Neuronal stem cell (in vitro differentiated cells): ENCODE results near the gene PHF21A.

Source experiments
- DNase-seq: peaks from one replicate; pipeline ENCODE4 v3.0.0-alpha.2; 2013; ENCODE audit warnings: low spot score
- H2AFZ ChIP-seq: one replicate; pipeline ENCODE4 v1.6.1; 2013; ENCODE audit warnings: mild to moderate bottlenecking, low read length, inconsistent platforms
- H2AK5ac ChIP-seq: 2 replicates; pipeline ENCODE4 v1.6.1; 2013; ENCODE audit warnings: low read depth, mild to moderate bottlenecking, inconsistent platforms, low read length, moderate library complexity, mixed read lengths
- H2BK120ac ChIP-seq: 2 replicates; pipeline ENCODE4 v1.6.1; 2013; ENCODE audit warnings: low read depth, mild to moderate bottlenecking, inconsistent platforms, low read length, moderate library complexity, mixed read lengths
- H2BK12ac ChIP-seq: one replicate; pipeline ENCODE4 v1.6.1; 2013; ENCODE audit warnings: low read length, inconsistent platforms
- H2BK15ac ChIP-seq: 2 replicates; pipeline ENCODE4 v1.6.1; 2013; ENCODE audit warnings: mild to moderate bottlenecking, low read length, inconsistent platforms, mixed read lengths
- H2BK5ac ChIP-seq: one replicate; pipeline ENCODE4 v1.6.1; 2013; ENCODE audit warnings: inconsistent platforms, mild to moderate bottlenecking, low read length, moderate library complexity
- H3K14ac ChIP-seq: one replicate; pipeline ENCODE4 v1.6.1; 2013; ENCODE audit warnings: low read length, inconsistent platforms
- H3K18ac ChIP-seq: 2 replicates; pipeline ENCODE4 v1.6.1; 2013; ENCODE audit warnings: low read length, inconsistent platforms
- H3K23ac ChIP-seq: 2 replicates; pipeline ENCODE4 v1.6.1; 2013; ENCODE audit warnings: low read depth, mild to moderate bottlenecking, mixed read lengths, low read length, inconsistent platforms; ENCODE audit not compliant: poor library complexity
- H3K27ac ChIP-seq: replicated peaks from 3 replicates; pipeline ENCODE4 v1.5.1; 2013; ENCODE audit warnings: low read length, inconsistent platforms
- H3K27me3 ChIP-seq, 3 experiments: 2 replicates each; pipeline ENCODE4 v1.6.1; 2013; ENCODE audit warnings: low read length in 3 of 3, mild to moderate bottlenecking in 2 of 3, inconsistent platforms in 1 of 3, low read depth in 1 of 3, mixed read lengths in 1 of 3, moderate library complexity in 1 of 3; ENCODE audit not compliant: control insufficient read depth in 3 of 3, insufficient read depth in 3 of 3
- H3K36me3 ChIP-seq, 2 donors: replicated peaks in 1 of 2; 2 replicates each; pipeline ENCODE4 v1.6.1; 2013; ENCODE audit warnings: low read length in 2 of 2; ENCODE audit not compliant: control insufficient read depth in 2 of 2, insufficient read depth in 2 of 2
- H3K4ac ChIP-seq: 2 replicates; pipeline ENCODE4 v1.6.1; 2013; ENCODE audit warnings: inconsistent platforms, mild to moderate bottlenecking, low read length, moderate library complexity
- H3K4me1 ChIP-seq, 2 donors: 1 replicate in 1 of 2; 2 replicates in 1 of 2; pipeline ENCODE4 v1.6.1; 2013; ENCODE audit warnings: low read length in 2 of 2, low read depth in 1 of 2; ENCODE audit not compliant: control insufficient read depth in 2 of 2, insufficient read depth in 1 of 2
- H3K4me2 ChIP-seq: one replicate; pipeline ENCODE4 v1.6.1; 2013; ENCODE audit warnings: mild to moderate bottlenecking, low read length, inconsistent platforms; ENCODE audit not compliant: insufficient read depth, poor library complexity, severe bottlenecking
- H3K4me3 ChIP-seq, 2 donors: 2 replicates each; pipeline ENCODE4 v1.5.1; 2013; ENCODE audit warnings: low read length in 2 of 2, mild to moderate bottlenecking in 2 of 2, inconsistent platforms in 1 of 2, moderate library complexity in 1 of 2
- H3K79me1 ChIP-seq: one replicate; pipeline ENCODE4 v1.6.1; 2013; ENCODE audit warnings: low read depth, mild to moderate bottlenecking, inconsistent platforms, low read length, moderate library complexity
- H3K9ac ChIP-seq: one replicate; pipeline ENCODE4 v1.6.1; 2013; ENCODE audit warnings: mild to moderate bottlenecking, low read depth, low read length, inconsistent platforms; ENCODE audit not compliant: poor library complexity
- H3K9me3 ChIP-seq, 2 donors: replicated peaks in 1 of 2; 2 replicates each; pipeline versions ENCODE3 to v1.6.1; 2013; ENCODE audit warnings: low read length in 2 of 2, mild to moderate bottlenecking in 2 of 2, inconsistent platforms in 1 of 2, low read depth in 1 of 2, mixed read lengths in 1 of 2, moderate library complexity in 1 of 2; ENCODE audit not compliant: control insufficient read depth in 2 of 2, insufficient read depth in 1 of 2
- H4K8ac ChIP-seq: one replicate; pipeline ENCODE4 v1.6.1; 2013; ENCODE audit warnings: low read depth, mild to moderate bottlenecking, inconsistent platforms, low read length, moderate library complexity
- H4K91ac ChIP-seq: one replicate; pipeline ENCODE4 v1.6.1; 2013; ENCODE audit warnings: low read length, low read depth, mild to moderate bottlenecking, inconsistent platforms; ENCODE audit not compliant: poor library complexity
- whole genome bisulfite sequencing, 2 donors: extraction: QIAGEN DNeasy Blood & Tissue Kit; methylation state at CpG; one replicate each; pipeline ENCODE4 v1.1.7; 2013; ENCODE audit warnings: missing lambda C conversion rate in 2 of 2, mixed read lengths in 1 of 2; ENCODE audit not compliant: insufficient read length in 2 of 2, insufficient replicate concordance in 1 of 2; ENCODE audit errors: extremely low coverage in 2 of 2; 5-methylcytosine and 5-hydroxymethylcytosine counted together

Gene PHF21A

DNA sequence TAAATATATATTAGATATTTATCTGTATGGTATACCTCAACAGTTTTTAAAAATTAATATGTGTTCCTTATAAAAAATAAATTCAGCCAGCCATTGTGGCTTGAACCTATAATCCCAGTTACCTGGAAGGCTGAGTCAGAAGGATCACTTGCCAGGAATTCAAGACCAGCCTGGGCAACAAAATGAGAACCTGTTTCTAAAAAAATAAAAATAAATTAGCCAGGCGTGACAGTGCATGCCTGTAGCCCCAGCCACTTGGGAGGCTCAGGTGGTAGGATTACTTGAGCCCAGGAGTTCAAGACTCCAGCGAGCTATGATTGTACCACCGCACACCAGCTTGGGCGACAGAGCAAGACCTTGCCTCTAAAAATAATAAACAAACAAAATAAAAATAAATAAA lies 54.9 kb downstream of the PHF21A start:
- Histone ChIP-seq H3K18ac (no peak overlapping the region), H3K23ac (no peak overlapping the region), H4K91ac (no peak overlapping the region), H3K27me3 (no peaks in the 10 kb centered on the region), H3K9ac (no peak overlapping the region), H3K36me3 (peaks cover 0 to 40% of the 10 kb centered on the region in 2 donors), H3K4me3 (no peak overlapping the region), H3K4me2 (no peak overlapping the region), H4K8ac (no peak overlapping the region), H2AK5ac (no peak overlapping the region), H3K14ac (no peak overlapping the region), H2AFZ (no peak overlapping the region), H3K79me1 (no peaks in the 10 kb centered on the region), H3K4me1 (peaks cover 0 to 2% of the 10 kb centered on the region in 2 donors), H2BK5ac (no peak overlapping the region), H3K4ac (no peak overlapping the region), H3K9me3 (peaks cover 0 to 4% of the 10 kb centered on the region in 2 donors), H3K27ac (no peak overlapping the region), H2BK120ac (no peak overlapping the region), H2BK15ac (no peak overlapping the region), H2BK12ac (no peak overlapping the region)
- no CpG with 5 or more reads among the region's 4 CpGs for WGBS, 2 donors
- no peak for DNase-seq

DNA sequence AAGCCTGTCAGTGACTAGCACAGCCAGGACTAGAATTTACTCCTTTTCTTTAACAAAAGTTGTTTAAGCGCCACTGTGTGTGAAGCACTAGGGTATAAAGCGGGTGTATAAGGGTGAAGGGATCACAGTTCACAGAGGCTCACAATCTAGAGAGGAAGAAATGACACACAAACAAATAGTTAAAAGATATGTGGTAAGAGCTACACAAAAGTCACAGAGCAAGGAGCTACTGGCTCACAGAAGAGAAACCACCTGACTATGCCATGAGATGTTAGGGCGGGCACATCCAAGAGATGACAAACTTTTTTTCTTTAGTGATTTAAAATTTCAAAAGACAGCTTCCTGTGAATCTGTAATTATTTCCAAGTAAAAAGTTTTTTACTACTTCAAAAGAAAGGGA lies 55.6 kb downstream of the PHF21A start:
- H3K4me3 ChIP-seq = no peak overlapping the region
- no peak overlapping the region for H4K8ac ChIP-seq
- H3K27ac ChIP-seq = no peak overlapping the region
- no peak overlapping the region for H2AFZ ChIP-seq
- H3K9ac ChIP-seq = no peak overlapping the region
- H3K36me3 ChIP-seq = peaks cover 0 to 43% of the 10 kb centered on the region in 2 donors
- no peak overlapping the region for H3K4ac ChIP-seq
- H3K9me3 ChIP-seq = peaks cover 0 to 10% of the 10 kb centered on the region in 2 donors
- H2BK12ac ChIP-seq = no peak overlapping the region
- no peak overlapping the region for H2AK5ac ChIP-seq
- H2BK5ac ChIP-seq = no peak overlapping the region
- no peak for DNase-seq
- H3K4me2 ChIP-seq = no peak overlapping the region
- H4K91ac ChIP-seq = no peak overlapping the region
- no peaks in the 10 kb centered on the region for H3K79me1 ChIP-seq
- H2BK120ac ChIP-seq = no peak overlapping the region
- H3K4me1 ChIP-seq = peaks cover 0 to 2% of the 10 kb centered on the region in 2 donors
- H3K14ac ChIP-seq = no peak overlapping the region
- WGBS, 2 donors = no CpG with 5 or more reads among the region's 3 CpGs
- H3K23ac ChIP-seq = no peak overlapping the region
- H2BK15ac ChIP-seq = no peak overlapping the region
- no peaks in the 10 kb centered on the region for H3K27me3 ChIP-seq
- no peak overlapping the region for H3K18ac ChIP-seq

DNA sequence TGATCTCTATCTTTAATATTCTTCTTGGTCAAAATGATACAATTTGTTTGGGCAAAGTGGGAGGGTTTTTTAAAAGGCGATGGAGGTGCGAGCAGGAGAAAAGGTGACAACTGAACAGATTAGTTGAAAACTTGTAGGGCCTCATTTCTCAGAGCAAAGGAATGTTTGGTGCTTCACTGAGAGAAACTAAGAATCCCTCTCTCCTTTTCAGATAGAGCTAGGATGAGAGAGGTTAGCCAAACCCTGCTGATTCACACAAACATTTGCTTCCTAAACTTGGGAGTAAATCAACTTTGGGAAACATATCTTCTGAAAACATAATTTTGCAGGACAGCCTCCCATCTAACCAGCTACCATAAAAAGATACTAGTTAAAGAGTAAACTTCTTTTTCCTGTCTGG lies 57.0 kb downstream of the PHF21A start:
- Histone ChIP-seq H2BK5ac (no peak overlapping the region), H4K91ac (no peak overlapping the region), H3K4ac (no peak overlapping the region), H2BK15ac (no peak overlapping the region), H3K9me3 (peaks cover 0 to 14% of the 10 kb centered on the region in 2 donors), H3K79me1 (no peaks in the 10 kb centered on the region), H2BK120ac (no peak overlapping the region), H3K14ac (no peak overlapping the region), H3K27ac (no peak overlapping the region), H3K9ac (no peak overlapping the region), H3K4me2 (no peak overlapping the region), H2BK12ac (no peak overlapping the region), H3K27me3 (no peaks in the 10 kb centered on the region), H3K4me1 (peaks cover 0 to 2% of the 10 kb centered on the region in 2 donors), H3K23ac (no peak overlapping the region), H4K8ac (no peak overlapping the region), H3K36me3 (peaks cover 0 to 42% of the 10 kb centered on the region in 2 donors), H3K18ac (no peak overlapping the region), H2AFZ (no peak overlapping the region), H3K4me3 (no peak overlapping the region), H2AK5ac (no peak overlapping the region)
- no CpG with 5 or more reads among the region's 2 CpGs for WGBS, 2 donors
- DNase-seq = no peak

DNA sequence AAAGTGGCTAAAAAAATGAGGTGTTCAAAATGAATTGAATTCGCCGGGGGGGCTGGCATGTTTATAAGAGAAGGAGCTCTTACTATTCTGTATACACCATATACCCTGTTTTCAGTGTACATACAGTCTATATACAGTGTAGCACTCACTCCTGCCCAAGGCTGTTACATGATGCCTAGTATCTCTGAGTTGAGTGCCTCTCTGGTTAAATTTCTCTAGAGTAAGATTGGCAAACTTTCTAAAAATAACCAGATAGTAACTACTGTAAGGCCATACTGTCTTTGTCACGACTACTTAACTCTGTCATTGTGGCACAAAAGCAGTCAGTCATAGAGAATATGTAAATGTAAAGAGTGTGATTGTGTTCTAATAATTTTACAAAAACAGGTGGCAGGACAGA lies 58.1 kb downstream of the PHF21A start:
- no peak overlapping the region for H2AK5ac ChIP-seq
- DNase-seq = no peak
- H4K8ac ChIP-seq = no peak overlapping the region
- H3K36me3 ChIP-seq = peaks cover 0 to 38% of the 10 kb centered on the region in 2 donors
- no peaks in the 10 kb centered on the region for H3K79me1 ChIP-seq
- no peak overlapping the region for H3K18ac ChIP-seq
- no peak overlapping the region for H3K4me3 ChIP-seq
- H3K4me2 ChIP-seq = no peak overlapping the region
- no peak overlapping the region for H2BK15ac ChIP-seq
- H3K27me3 ChIP-seq = no peaks in the 10 kb centered on the region
- H3K14ac ChIP-seq = no peak overlapping the region
- H3K4me1 ChIP-seq = peaks cover 0 to 2% of the 10 kb centered on the region in 2 donors
- H3K23ac ChIP-seq = no peak overlapping the region
- H3K9me3 ChIP-seq = peaks cover 0 to 14% of the 10 kb centered on the region in 2 donors
- H4K91ac ChIP-seq = no peak overlapping the region
- H2BK5ac ChIP-seq = no peak overlapping the region
- H2AFZ ChIP-seq = no peak overlapping the region
- no peak overlapping the region for H3K4ac ChIP-seq
- no peak overlapping the region for H2BK120ac ChIP-seq
- H3K27ac ChIP-seq = no peak overlapping the region
- H3K9ac ChIP-seq = no peak overlapping the region
- WGBS, 2 donors = no CpG with 5 or more reads among the region's 3 CpGs
- H2BK12ac ChIP-seq = no peak overlapping the region
